ENCODE measurements around the gene TMEM170A.

The TMEM170A gene

DNA sequence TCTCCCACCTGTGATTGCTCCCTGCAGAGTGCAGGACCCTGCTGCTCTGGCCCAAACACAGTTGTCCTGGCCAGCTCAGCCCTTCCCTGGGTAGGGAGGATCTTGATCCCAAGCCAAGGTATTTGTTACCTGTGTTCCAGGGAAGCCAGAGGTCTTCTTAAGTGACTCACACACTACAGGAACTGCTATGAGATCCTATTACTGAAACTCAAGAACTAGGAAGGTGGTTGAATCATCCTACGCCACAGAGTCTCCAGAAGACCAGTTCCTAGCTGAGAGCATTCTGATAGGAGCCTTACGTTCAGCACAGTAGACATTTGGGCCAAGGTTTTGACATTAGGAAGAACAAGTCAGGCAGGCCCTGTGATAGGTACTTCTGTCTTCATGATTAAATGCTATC, 18.7 kb upstream of the TMEM170A start:
- Histone ChIP-seq H3K9ac (no peak overlapping the region), H3K36me3 (ENCODE audit: insufficient read depth) (no peaks in the 10 kb centered on the region), H3K79me2 (ENCODE audit: insufficient read depth, low read depth) (no peaks in the 10 kb centered on the region), H3K4me3 (IDR thresholded peaks at IDR 0.05; ENCODE audit: insufficient read depth, low read depth, low read length) (no peak overlapping the region), H3K4me2 (no peak overlapping the region), H4K20me1 (ENCODE audit: insufficient read depth) (no peaks in the 10 kb centered on the region), H3K27me3 (ENCODE audit: insufficient read depth, low read depth) (no peaks in the 10 kb centered on the region), H2AFZ (ENCODE audit: low read depth) (no peak overlapping the region), H3K4me1 (ENCODE audit: low read depth, poor library complexity, severe bottlenecking) (no peaks in the 10 kb centered on the region), H3K27ac (no peak overlapping the region)
- TF ChIP-seq, protein P1, sequence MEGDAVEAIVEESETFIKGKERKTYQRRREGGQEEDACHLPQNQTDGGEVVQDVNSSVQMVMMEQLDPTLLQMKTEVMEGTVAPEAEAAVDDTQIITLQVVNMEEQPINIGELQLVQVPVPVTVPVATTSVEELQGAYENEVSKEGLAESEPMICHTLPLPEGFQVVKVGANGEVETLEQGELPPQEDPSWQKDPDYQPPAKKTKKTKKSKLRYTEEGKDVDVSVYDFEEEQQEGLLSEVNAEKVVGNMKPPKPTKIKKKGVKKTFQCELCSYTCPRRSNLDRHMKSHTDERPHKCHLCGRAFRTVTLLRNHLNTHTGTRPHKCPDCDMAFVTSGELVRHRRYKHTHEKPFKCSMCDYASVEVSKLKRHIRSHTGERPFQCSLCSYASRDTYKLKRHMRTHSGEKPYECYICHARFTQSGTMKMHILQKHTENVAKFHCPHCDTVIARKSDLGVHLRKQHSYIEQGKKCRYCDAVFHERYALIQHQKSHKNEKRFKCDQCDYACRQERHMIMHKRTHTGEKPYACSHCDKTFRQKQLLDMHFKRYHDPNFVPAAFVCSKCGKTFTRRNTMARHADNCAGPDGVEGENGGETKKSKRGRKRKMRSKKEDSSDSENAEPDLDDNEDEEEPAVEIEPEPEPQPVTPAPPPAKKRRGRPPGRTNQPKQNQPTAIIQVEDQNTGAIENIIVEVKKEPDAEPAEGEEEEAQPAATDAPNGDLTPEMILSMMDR (conservative IDR thresholded peaks at IDR 0.05; ENCODE audit: low read depth, low read length), result no peak

DNA sequence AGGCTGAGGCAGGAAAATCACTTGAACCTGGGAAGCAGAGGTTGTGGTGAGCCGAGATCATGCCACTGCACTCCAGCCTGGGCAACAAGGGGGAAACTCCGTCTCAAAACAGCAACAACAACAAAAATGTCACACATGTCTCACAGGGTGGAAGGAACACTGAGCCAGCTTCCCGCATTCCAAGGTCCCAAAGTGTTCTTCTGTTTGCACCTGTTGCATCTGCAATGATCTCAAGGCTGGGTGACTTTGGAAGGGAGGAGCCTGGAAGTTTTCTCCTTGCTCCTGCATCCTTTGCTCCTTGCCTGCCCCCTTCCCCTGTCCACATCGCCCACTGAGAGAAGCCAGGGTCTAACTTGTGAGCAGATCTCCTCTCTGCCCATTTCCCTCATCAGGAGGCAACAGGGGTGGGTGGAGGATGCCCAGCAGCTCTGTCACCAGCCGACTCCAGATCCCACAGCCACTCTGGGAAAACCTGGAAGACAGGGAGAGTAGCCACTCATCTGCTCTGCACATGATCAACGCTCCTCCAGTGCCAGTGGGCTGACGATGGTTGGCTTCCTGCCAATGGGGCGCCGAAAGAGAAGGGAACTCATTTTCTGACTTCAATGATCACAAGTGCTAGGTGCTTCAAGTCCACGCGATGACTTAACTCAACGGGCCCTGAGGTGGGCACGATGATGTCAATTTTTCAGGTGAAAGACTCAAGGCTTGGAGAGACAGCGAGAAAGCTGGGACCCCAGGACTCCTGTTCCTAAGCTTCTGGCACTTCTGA, 18.1 kb upstream of the TMEM170A start:
- no peaks in the 10 kb centered on the region for H4K20me1 ChIP-seq (ENCODE audit: insufficient read depth)
- TF ChIP-seq, protein P1 (conservative IDR thresholded peaks at IDR 0.05; ENCODE audit: low read depth, low read length), result no peak
- no peaks in the 10 kb centered on the region for H3K36me3 ChIP-seq (ENCODE audit: insufficient read depth)
- no peak overlapping the region for H3K27ac ChIP-seq
- H3K4me3 ChIP-seq (IDR thresholded peaks at IDR 0.05; ENCODE audit: insufficient read depth, low read depth, low read length), result no peak overlapping the region
- H3K79me2 ChIP-seq (ENCODE audit: insufficient read depth, low read depth), result no peaks in the 10 kb centered on the region
- H3K9ac ChIP-seq, result no peak overlapping the region
- no peaks in the 10 kb centered on the region for H3K4me1 ChIP-seq (ENCODE audit: low read depth, poor library complexity, severe bottlenecking)
- no peak overlapping the region for H3K4me2 ChIP-seq
- no peak overlapping the region for H2AFZ ChIP-seq (ENCODE audit: low read depth)
- H3K27me3 ChIP-seq (ENCODE audit: insufficient read depth, low read depth), result no peaks in the 10 kb centered on the region

DNA sequence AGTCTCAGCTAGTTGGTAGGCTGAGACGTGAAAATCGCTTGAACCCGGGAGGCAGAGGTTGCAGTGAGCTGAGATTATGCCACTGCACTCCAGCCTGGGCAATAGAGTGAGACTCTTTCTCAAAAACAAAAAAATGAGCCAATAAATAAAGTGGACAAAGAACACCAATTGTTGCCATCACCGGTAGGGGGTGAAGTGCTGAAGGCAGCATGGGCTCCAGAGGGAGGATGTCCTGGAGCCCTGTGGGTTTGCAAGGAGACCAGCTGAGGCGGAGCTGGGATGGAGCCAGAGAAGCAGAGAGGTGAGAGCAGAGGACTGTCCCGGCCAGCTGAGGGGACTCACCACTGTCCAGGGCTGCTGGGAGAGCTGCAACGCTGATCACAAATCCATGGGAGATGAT, 17.0 kb upstream of the TMEM170A start:
- no peak overlapping the region for H3K4me2 ChIP-seq
- H3K27me3 ChIP-seq (ENCODE audit: insufficient read depth, low read depth), result no peaks in the 10 kb centered on the region
- no peak overlapping the region for H2AFZ ChIP-seq (ENCODE audit: low read depth)
- H4K20me1 ChIP-seq (ENCODE audit: insufficient read depth), result no peaks in the 10 kb centered on the region
- TF ChIP-seq, protein P1 (conservative IDR thresholded peaks at IDR 0.05; ENCODE audit: low read depth, low read length), result no peak
- H3K36me3 ChIP-seq (ENCODE audit: insufficient read depth), result no peaks in the 10 kb centered on the region
- no peaks in the 10 kb centered on the region for H3K4me1 ChIP-seq (ENCODE audit: low read depth, poor library complexity, severe bottlenecking)
- H3K27ac ChIP-seq, result no peak overlapping the region
- no peaks in the 10 kb centered on the region for H3K79me2 ChIP-seq (ENCODE audit: insufficient read depth, low read depth)
- H3K9ac ChIP-seq, result no peak overlapping the region
- no peak overlapping the region for H3K4me3 ChIP-seq (IDR thresholded peaks at IDR 0.05; ENCODE audit: insufficient read depth, low read depth, low read length)

DNA sequence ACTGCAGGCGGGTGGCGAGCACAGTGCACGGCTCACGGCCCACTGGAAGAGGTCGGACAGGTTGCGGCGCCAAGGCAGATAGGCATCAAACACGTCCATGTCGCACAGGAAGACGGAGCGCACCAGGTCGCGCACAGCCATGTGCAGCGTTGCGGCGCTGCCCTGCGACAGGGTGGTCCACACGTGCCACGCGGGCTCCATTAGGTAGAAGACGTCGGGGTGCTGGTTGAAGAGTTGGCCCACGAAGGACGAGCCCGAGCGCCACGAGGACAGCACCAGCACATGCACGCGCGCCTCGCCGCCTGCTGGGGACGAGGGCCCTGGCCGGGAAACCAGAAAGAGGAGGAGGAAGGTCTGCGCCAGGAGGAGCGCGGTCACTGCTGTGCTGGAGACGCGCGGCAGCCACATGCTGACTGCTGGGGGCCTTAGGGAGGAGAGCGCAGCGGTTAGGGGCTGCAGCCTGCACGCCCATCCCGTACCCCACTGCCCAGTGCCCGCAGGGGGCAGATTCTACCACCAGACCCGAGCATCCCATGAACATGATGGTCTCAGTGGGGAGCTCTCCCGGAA, 15.0 kb upstream of the TMEM170A start:
- H3K36me3 ChIP-seq (ENCODE audit: insufficient read depth), result no peaks in the 10 kb centered on the region
- no peak overlapping the region for H3K27ac ChIP-seq
- H3K4me1 ChIP-seq (ENCODE audit: low read depth, poor library complexity, severe bottlenecking), result no peaks in the 10 kb centered on the region
- H3K4me2 ChIP-seq, result no peak overlapping the region
- H4K20me1 ChIP-seq (ENCODE audit: insufficient read depth), result no peaks in the 10 kb centered on the region
- H3K27me3 ChIP-seq (ENCODE audit: insufficient read depth, low read depth), result no peaks in the 10 kb centered on the region
- H3K79me2 ChIP-seq (ENCODE audit: insufficient read depth, low read depth), result no peaks in the 10 kb centered on the region
- no peak overlapping the region for H3K4me3 ChIP-seq (IDR thresholded peaks at IDR 0.05; ENCODE audit: insufficient read depth, low read depth, low read length)
- H2AFZ ChIP-seq (ENCODE audit: low read depth), result no peak overlapping the region
- TF ChIP-seq, protein P1 (conservative IDR thresholded peaks at IDR 0.05; ENCODE audit: low read depth, low read length), result no peak
- H3K9ac ChIP-seq, result no peak overlapping the region
